Measurements from ENCODE around the gene FBXL16.

The FBXL16 gene

GRCh38 chr16:689175-689897, 16.3 kb downstream of the FBXL16 start:
- DNase-seq = no peak

DNA sequence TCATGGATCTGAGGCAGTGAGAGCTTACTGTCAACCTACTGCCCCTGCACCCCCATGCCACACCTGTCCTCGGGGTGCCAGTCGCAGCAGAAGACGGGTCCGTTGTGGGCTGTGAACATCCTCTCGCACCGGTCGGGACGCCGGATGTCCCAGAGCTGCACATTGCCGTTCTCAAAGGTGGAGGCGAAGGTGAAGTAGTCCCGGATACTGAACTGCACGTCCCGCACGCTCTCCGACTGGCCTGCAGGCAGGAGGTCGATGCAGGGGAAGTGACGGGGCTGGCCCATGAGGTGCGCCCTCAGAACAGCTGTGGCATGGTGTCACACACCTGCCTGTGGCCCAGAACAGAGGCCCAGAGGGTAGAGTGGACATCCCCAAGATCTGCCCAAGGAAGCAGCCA, 18.1 kb downstream of the FBXL16 start:
- no peak for DNase-seq

- no peak for DNase-seq
Measured at GRCh38 chr16:686459-687260, 18.9 kb downstream of the FBXL16 start.

GRCh38 chr16:685967-686366, 19.6 kb downstream of the FBXL16 start:
- DNase-seq = no peak

GRCh38 chr16:684961-685696, 20.5 kb downstream of the FBXL16 start:
- DNase-seq = no peak

- peak; percentile 48 to 98 (median 90) for DNase-seq
Measured at GRCh38 chr16:684071-684794, 21.4 kb downstream of the FBXL16 start, which contains the start of gene JMJD8. TSS of gene JMJD8 (minus strand) at chr16:684334. CDS start at chr16:684319, 15 bp downstream.

DNA sequence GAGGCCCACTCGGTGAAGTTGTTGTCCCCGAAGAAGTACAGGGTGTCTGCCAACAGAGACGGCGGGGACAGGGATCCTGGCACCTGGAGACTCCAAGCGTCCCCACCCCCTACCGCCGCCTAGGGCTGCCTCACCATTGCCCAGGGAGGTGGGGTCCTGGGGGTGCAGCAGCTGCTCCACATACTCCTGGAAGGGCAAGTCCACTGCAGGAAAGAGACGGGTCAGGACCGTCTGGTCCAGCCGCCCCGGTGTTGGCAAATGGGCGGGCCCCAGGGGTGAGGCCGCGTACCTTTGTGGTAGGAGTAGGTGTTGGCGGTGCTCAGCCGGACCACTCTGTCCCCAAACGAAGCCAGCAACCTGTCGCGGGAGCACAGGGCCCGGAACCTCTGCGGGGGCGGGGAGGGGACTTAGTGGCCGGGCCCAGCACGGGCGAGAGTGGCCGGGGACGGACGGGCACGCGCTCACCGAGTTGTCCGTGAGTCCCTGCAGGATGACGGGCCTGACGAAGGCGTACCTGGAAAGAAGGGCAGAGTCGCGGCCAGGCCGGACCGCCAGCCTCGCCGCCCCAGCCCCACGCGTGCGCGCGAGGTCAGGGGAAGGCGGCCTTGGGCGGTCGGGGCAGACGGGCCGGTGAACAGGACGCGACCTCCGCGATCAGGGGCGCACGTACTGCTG, 22.1 kb downstream of the FBXL16 start:
- DNase-seq = no peak

GRCh38 chr16:682493-683395, 22.9 kb downstream of the FBXL16 start:
- DNase-seq = no peak

DNA sequence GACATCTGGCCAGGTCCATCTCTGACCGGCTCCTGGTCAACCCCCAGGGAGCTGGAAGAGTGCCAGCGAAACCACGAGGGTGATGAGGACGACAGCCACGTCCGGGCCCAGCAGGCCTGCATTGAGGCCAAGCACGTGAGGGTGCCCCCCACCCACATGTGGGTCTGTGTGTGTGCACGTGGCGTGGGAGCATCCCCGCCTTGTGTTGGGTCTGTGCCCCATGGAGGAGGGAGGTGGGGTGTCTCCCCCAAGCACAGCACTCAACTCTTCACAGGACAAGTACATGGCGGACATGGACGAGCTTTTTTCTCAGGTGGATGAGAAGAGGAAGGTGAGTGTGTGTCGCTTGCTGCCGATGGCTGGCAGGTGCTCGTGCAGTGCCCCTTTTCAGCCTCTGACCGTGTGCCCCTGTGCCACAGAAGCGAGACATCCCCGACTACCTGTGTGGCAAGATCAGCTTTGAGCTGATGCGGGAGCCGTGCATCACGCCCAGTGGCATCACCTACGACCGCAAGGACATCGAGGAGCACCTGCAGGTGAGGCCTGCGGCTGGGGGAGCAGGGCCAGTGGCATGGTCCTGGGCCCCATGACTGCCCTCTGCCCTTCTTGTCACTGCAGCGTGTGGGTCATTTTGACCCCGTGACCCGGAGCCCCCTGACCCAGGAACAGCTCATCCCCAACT, 23.7 kb downstream of the FBXL16 start:
- no peak for DNase-seq

GRCh38 chr16:680967-681745, 24.4 kb downstream of the FBXL16 start:
- DNase-seq = peak in 1 of 14 donors; percentile 40

GRCh38 chr16:680625-680945, 25.0 kb downstream of the FBXL16 start:
- no peak for DNase-seq

DNA sequence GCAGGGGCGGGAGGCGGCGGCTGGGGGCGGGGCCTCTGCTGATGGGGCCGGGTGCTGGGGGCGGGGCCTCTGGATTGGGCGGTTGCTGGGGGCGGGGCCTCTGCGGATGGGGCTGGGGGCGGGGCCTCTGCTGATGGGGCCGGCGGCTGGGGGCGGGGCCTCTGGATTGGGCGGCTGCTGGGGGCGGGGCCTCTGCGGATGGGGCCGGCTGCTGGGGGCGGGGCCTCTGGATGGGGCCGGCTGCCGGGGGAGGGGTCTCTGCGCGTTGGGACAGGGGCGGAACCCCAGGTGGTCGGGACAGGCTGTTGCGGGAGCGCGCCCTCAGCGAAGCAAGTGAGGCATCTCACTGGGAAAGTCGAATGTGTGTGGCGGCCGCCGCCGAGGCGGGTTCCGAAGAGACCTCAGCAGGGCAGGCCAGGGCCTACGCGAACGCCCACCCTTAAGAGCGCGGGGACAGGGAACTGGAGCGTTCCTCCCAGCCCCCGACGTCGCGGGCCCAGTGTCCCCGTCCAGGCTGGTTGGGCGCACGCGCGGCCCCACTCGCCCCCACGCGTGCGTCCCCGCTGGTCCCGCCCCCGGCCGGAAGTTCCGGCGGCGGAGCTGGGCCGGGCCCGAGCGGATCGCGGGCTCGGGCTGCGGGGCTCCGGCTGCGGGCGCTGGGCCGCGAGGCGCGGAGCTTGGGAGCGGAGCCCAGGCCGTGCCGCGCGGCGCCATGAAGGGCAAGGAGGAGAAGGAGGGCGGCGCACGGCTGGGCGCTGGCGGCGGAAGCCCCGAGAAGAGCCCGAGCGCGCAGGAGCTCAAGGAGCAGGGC, 25.6 kb downstream of the FBXL16 start, which contains the start of gene STUB1:
TSS of gene STUB1 (plus strand) at position 597 of the 811 bp plus-strand sequence. CDS start at position 713, 116 bp downstream.
- peak in 13 of 14 donors; percentile 47 to 91 (median 83) for DNase-seq

- DNase-seq = peak in 7 of 14 donors; percentile 41 to 82 (median 71)
Measured at GRCh38 chr16:678858-679813, 26.5 kb downstream of the FBXL16 start.

GRCh38 chr16:678209-678857, 27.3 kb downstream of the FBXL16 start:
- DNase-seq = peak in 1 of 14 donors; percentile 66

GRCh38 chr16:677316-678190, 28.0 kb downstream of the FBXL16 start:
- DNase-seq = no peak
